Measurements from ENCODE around the gene PBX1. TPM values are rescaled to one million over a fixed set of nuclear protein-coding genes. Genes with fewer than 3 reads are reported as not detected.

Gene PBX1
- total and polyA plus RNA-seq, 7 donors: 6.7 to 168 (median 118) TPM

- H3K36me3 ChIP-seq: no peaks in the 10 kb centered on the region
- H3K4me3 ChIP-seq: no peak overlapping the region
- 90 to 92% methylated on average over 3 of the region's 3 CpGs for WGBS, 2 donors
- TF ChIP-seq CTCF (IDR thresholded peaks at IDR 0.05) (no peak), EP300 (IDR thresholded peaks at IDR 0.05) (no peak), POLR2AphosphoS5 (IDR thresholded peaks at IDR 0.05) (no peak), POLR2A (IDR thresholded peaks at IDR 0.05) (no peak)
- H3K4me1 ChIP-seq: peaks cover 0 to 29% (median 17%) of the 10 kb centered on the region in 4 donors
- H3K27me3 ChIP-seq: no peaks in the 10 kb centered on the region
- H3K27ac ChIP-seq: no peak overlapping the region
- no peak for DNase-seq
- intact Hi-C loops (cut with DNase I): no loop called here
- no peaks in the 10 kb centered on the region for H3K9me3 ChIP-seq
Measured at GRCh38 chr1:164733070-164733469, 174.1 kb downstream of the PBX1 start.

DNA sequence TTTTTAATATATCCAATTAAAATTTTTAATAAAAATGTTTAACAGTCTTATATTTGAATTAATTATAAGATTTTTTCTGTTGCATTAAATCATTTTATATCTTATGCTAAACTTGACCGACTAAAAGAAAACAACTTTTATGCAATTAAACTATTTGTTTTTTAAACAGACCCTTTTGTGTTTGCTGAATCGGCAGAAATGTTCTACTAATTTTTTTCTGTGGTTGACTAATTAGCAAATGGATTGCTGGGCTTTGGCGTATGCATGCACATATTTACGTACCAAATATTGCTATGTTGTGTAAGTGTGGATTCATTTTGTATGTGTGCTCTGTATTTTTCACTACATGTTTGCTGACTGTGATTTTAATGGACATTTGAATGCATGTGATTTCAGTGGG lies 174.8 kb downstream of the PBX1 start:
- no peak overlapping the region for H3K4me3 ChIP-seq
- H3K27me3 ChIP-seq: no peaks in the 10 kb centered on the region
- intact Hi-C loops (cut with DNase I): no loop called here
- 92% methylated on average over 4 of the region's 4 CpGs for WGBS, 2 donors
- H3K9me3 ChIP-seq: no peaks in the 10 kb centered on the region
- no peak for DNase-seq
- no peak for TF ChIP-seq CTCF (IDR thresholded peaks at IDR 0.05)
- no peak for TF ChIP-seq POLR2AphosphoS5 (IDR thresholded peaks at IDR 0.05)
- TF ChIP-seq POLR2A (IDR thresholded peaks at IDR 0.05): no peak
- no peak for TF ChIP-seq EP300 (IDR thresholded peaks at IDR 0.05)
- H3K27ac ChIP-seq: no peak overlapping the region
- H3K36me3 ChIP-seq: no peaks in the 10 kb centered on the region
- H3K4me1 ChIP-seq: peaks cover 0 to 26% (median 17%) of the 10 kb centered on the region in 4 donors

DNA sequence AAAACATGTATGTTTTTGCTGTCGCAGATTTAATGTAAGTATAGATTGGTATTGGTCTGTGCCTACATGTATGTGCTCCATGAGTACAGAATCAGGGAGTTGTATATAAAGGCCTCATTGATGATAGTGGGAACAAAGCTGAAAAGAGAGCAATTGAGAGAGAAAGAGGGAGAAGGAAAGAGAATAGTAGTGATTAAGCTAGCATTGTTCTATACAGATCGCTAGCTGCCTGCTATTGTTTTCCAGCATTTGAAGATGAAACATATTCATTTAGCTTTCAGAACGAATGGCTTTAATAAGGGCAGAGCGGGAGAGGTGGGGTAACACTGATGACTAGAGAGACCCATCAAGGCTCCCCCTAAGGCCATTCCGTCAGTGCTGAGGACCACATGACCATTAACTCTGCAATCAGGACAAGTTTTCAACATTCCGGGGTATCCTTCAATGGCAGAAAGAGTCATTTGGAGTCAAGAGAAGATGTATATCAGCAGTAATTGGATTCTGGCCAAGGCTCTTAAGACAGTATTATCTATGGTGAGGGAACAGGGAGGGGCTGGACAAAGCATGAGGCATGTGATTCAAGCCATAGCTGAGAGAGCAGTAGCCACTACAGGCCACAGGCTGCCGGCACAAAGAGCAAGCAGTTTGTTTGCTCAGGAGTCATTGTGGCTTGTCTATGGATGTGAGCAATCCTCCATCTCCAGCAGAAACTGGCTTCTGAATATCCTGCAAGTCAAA lies 176.5 kb downstream of the PBX1 start:
- intact Hi-C loops (cut with DNase I): no loop called here
- Histone ChIP-seq H3K4me3 (no peak overlapping the region), H3K4me1 (peaks cover 0 to 24% (median 13%) of the 10 kb centered on the region in 4 donors), H3K9me3 (no peaks in the 10 kb centered on the region), H3K27me3 (no peaks in the 10 kb centered on the region), H3K27ac (no peak overlapping the region), H3K36me3 (no peaks in the 10 kb centered on the region)
- 84 to 90% methylated on average over 7 of the region's 7 CpGs for WGBS, 2 donors
- DNase-seq: no peak
- no peak for TF ChIP-seq EP300 (IDR thresholded peaks at IDR 0.05)
- TF ChIP-seq POLR2A (IDR thresholded peaks at IDR 0.05): no peak
- no peak for TF ChIP-seq CTCF (IDR thresholded peaks at IDR 0.05)
- TF ChIP-seq POLR2AphosphoS5 (IDR thresholded peaks at IDR 0.05): no peak

DNA sequence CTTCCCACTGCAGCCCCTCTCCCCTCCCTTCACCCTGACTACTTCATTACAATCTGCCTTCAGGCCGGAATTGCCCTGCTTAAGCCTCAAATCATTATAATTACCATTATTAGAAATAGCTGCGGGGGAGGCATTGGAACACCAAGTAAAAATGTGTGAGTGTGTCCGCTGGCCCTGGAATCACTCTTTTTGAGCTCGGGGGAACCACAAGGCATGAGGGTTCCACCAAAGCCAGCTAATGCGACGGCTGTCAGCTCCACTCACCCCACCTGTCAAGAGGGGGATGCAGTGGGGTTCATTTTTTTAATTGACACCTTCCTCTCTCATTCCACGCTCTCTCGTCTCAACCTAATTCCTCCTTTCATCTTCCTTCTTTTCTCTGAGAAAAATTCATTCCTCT lies 177.2 kb downstream of the PBX1 start:
- no peak for TF ChIP-seq POLR2AphosphoS5 (IDR thresholded peaks at IDR 0.05)
- no peak for TF ChIP-seq EP300 (IDR thresholded peaks at IDR 0.05)
- no peak for TF ChIP-seq CTCF (IDR thresholded peaks at IDR 0.05)
- H3K27me3 ChIP-seq: no peaks in the 10 kb centered on the region
- H3K27ac ChIP-seq: no peak overlapping the region
- DNase-seq: no peak
- WGBS, 2 donors: 94 to 95% methylated on average over 8 of the region's 8 CpGs
- H3K36me3 ChIP-seq: no peaks in the 10 kb centered on the region
- intact Hi-C loops (cut with DNase I): no loop called here
- H3K4me3 ChIP-seq: no peak overlapping the region
- peaks cover 0 to 18% (median 12%) of the 10 kb centered on the region in 4 donors for H3K4me1 ChIP-seq
- H3K9me3 ChIP-seq: no peaks in the 10 kb centered on the region

- H3K4me1 ChIP-seq: peaks cover 0 to 17% (median 16%) of the 10 kb centered on the region in 4 donors
- TF ChIP-seq CTCF (IDR thresholded peaks at IDR 0.05) (no peak), EP300 (IDR thresholded peaks at IDR 0.05) (no peak)
- no peak overlapping the region for H3K27ac ChIP-seq
- intact Hi-C loops (cut with DNase I): no loop called here
- H3K36me3 ChIP-seq: no peaks in the 10 kb centered on the region
- no peak for DNase-seq
- no peaks in the 10 kb centered on the region for H3K9me3 ChIP-seq
- 94 to 95% methylated on average over 10 of the region's 10 CpGs for WGBS, 2 donors
- H3K4me3 ChIP-seq: no peak overlapping the region
- H3K27me3 ChIP-seq: no peaks in the 10 kb centered on the region
Measured at GRCh38 chr1:164739189-164739588, 180.2 kb downstream of the PBX1 start.

All from sigmoid colon (tissue), 7 donors.